Muscle of leg (tissue), 11 donors: ENCODE measurements around the gene PSG1. TPM values are rescaled to one million over a fixed set of nuclear protein-coding genes. Genes with fewer than 3 reads are reported as not detected.
"Not testable (repeated sequence)": the region's sequence is repeated elsewhere in the genome, so short reads cannot be mapped to it uniquely, and the experiment has no call there.

ENCODE experiments used
- DNase-seq: peaks from one replicate; pipeline ENCODE4 v3.0.0; 2013
- H3K27ac ChIP-seq: one replicate; pipeline ENCODE4 v1.5.1; 2013; ENCODE audit warnings: mild to moderate bottlenecking, low read length, control low read depth
- H3K27me3 ChIP-seq: one replicate; pipeline ENCODE4 v1.6.1; 2013; ENCODE audit warnings: low read length; ENCODE audit not compliant: control insufficient read depth, insufficient read depth
- H3K36me3 ChIP-seq: one replicate; pipeline ENCODE4 v1.6.1; 2013; ENCODE audit warnings: low read length; ENCODE audit not compliant: control insufficient read depth, insufficient read depth
- H3K4me1 ChIP-seq: one replicate; pipeline ENCODE4 v1.6.1; 2013; ENCODE audit warnings: low read length; ENCODE audit not compliant: control insufficient read depth, insufficient read depth
- H3K4me3 ChIP-seq: one replicate; pipeline ENCODE4 v1.5.1; 2013; ENCODE audit warnings: low read length, control low read depth
- H3K9me3 ChIP-seq: replicated peaks from 2 replicates; pipeline ENCODE4 v1.6.1; 2013; ENCODE audit warnings: low read depth, low read length; ENCODE audit not compliant: control insufficient read depth
- WGBS: methylation state at CpG from one replicate; pipeline ENCODE4 v1.1.5; 2013; ENCODE audit warnings: missing lambda C conversion rate; ENCODE audit not compliant: insufficient coverage; 5-methylcytosine and 5-hydroxymethylcytosine counted together
- polyA plus RNA-seq, 8 donors: library from polyadenylated mRNA; unstranded; fragments of 120-200 nt; gene quantifications; one replicate each; pipeline versions ENCODE4 v1.2.1 to v1.2.3, GENCODE V29; 2013; ENCODE audit warnings: inconsistent platforms in 1 of 8, low replicate concordance in 1 of 8; ENCODE audit not compliant: insufficient read length in 8 of 8, insufficient read depth in 1 of 8
- total RNA-seq: library from RNA; stranded (reverse); fragments of 120-200 nt; gene quantifications from one replicate; pipeline ENCODE4 v1.2.4, GENCODE V29; 2013

Gene PSG1
- total and polyA plus RNA-seq, 9 donors: 0.19 to 0.80 (median 0.29) TPM; not detected in 2

- H3K9me3 ChIP-seq, H3K36me3 ChIP-seq, H3K4me3 ChIP-seq, H3K27me3 ChIP-seq, H3K4me1 ChIP-seq, H3K27ac ChIP-seq, DNase-seq: not testable (repeated sequence)
- WGBS: no CpG with 5 or more reads among the region's 2 CpGs
Observed at GRCh38 chr19:42882730-42883129, 3.2 kb upstream of the PSG1 start.

GRCh38 chr19:42882010-42882409 is 2.5 kb upstream of the PSG1 start:
- H3K4me1 ChIP-seq, H3K27ac ChIP-seq, DNase-seq, H3K36me3 ChIP-seq, H3K27me3 ChIP-seq, H3K4me3 ChIP-seq, H3K9me3 ChIP-seq: not testable (repeated sequence)
- WGBS: 56% methylated on average over 3 of the region's 5 CpGs

DNA sequence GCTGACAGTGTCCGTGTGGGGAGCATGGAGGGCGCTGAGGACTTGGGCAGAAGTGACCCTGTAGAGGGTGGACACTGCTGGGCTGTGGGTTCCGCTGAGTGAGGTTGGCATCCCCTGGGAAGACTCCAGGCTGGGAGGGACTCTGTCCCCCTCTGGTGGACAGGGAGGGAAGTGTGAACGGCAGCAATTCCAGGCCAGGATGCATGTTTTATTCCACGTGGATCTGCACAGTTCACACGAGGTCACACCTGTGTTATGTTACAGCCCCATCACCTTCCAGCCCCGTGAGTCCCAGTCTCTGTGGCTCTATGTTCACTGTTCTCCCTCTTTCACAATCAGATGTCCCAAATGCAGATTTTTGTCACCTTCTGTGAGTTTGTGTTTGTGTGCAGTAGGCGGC is 1.8 kb upstream of the PSG1 start:
- not testable (repeated sequence) for H3K4me1 ChIP-seq, H3K4me3 ChIP-seq, H3K36me3 ChIP-seq, H3K27me3 ChIP-seq, H3K9me3 ChIP-seq, DNase-seq, H3K27ac ChIP-seq
- WGBS: 55% methylated on average over 6 of the region's 8 CpGs

- not testable (repeated sequence) for H3K27me3 ChIP-seq, DNase-seq, H3K9me3 ChIP-seq, H3K27ac ChIP-seq, H3K4me3 ChIP-seq, H3K36me3 ChIP-seq, H3K4me1 ChIP-seq
- 95% methylated on average over 6 of the region's 9 CpGs for WGBS
Observed at GRCh38 chr19:42880621-42881020, 1.1 kb upstream of the PSG1 start.

- not testable (repeated sequence) for H3K27me3 ChIP-seq, H3K27ac ChIP-seq, H3K4me1 ChIP-seq, DNase-seq, H3K36me3 ChIP-seq, H3K4me3 ChIP-seq, H3K9me3 ChIP-seq
Observed at GRCh38 chr19:42876596-42876995, 2.9 kb downstream of the PSG1 start.

DNA sequence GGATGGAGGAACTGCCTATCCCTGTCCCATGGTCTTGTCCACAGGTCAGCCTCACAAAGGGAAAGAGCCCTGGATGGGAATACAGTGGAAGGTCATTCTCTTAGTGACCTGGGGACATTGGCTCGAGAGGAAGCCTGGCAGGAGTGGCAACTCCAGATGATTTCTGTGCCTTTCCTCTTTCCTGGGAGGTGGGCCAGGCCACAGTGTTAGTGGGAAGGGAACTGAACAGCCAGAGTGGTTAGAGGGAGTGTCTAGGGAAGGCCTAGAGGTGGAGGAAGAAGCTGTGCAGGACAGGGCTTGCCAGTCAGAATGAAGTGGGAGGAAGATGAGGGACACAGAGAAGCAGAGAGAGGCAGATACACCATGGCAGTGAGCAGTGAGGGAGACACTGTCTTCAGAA is 3.6 kb downstream of the PSG1 start:
- H3K9me3 ChIP-seq, H3K27ac ChIP-seq, DNase-seq, H3K36me3 ChIP-seq, H3K4me1 ChIP-seq, H3K27me3 ChIP-seq, H3K4me3 ChIP-seq: not testable (repeated sequence)
- 56% methylated on average over 1 of the region's 1 CpG for WGBS

- H3K4me1 ChIP-seq, H3K4me3 ChIP-seq, H3K27me3 ChIP-seq, H3K27ac ChIP-seq, H3K36me3 ChIP-seq, H3K9me3 ChIP-seq, DNase-seq: not testable (repeated sequence)
- WGBS: 100% methylated on average over 1 of the region's 4 CpGs
Observed at GRCh38 chr19:42874901-42875813, 4.4 kb downstream of the PSG1 start.

GRCh38 chr19:42874136-42874535 is 5.4 kb downstream of the PSG1 start:
- H3K4me1 ChIP-seq, H3K36me3 ChIP-seq: not testable (repeated sequence)
- 79% methylated on average over 3 of the region's 3 CpGs for whole genome bisulfite sequencing

GRCh38 chr19:42872608-42873007 is 6.9 kb downstream of the PSG1 start:
- DNase-seq: no peak
- Histone ChIP-seq H3K27me3 (no peaks in the 10 kb centered on the region), H3K4me3 (no peak overlapping the region), H3K4me1 (no peaks in the 10 kb centered on the region), H3K27ac (no peak overlapping the region), H3K36me3 (no peaks in the 10 kb centered on the region), H3K9me3 (no peaks in the 10 kb centered on the region)
- WGBS: 0% methylated on average over 1 of the region's 3 CpGs

More at GRCh38 chr19:42874136-42874535, 5.4 kb downstream of the PSG1 start:
- H3K27me3 ChIP-seq, H3K9me3 ChIP-seq, DNase-seq, H3K27ac ChIP-seq, H3K4me3 ChIP-seq: not testable (repeated sequence)

- DNase-seq: no peak
- H3K9me3 ChIP-seq: no peaks in the 10 kb centered on the region
- no peaks in the 10 kb centered on the region for H3K4me1 ChIP-seq
- no peak overlapping the region for H3K4me3 ChIP-seq
- H3K27ac ChIP-seq: no peak overlapping the region
- WGBS: 57% methylated on average over 1 of the region's 5 CpGs
- no peaks in the 10 kb centered on the region for H3K36me3 ChIP-seq
- no peaks in the 10 kb centered on the region for H3K27me3 ChIP-seq
Observed at GRCh38 chr19:42857544-42857867, 22.0 kb downstream of the PSG1 start.
